GM23338 (cell line): ENCODE measurements around the gene FMC1. TPM values are rescaled to one million over a fixed set of nuclear protein-coding genes. Genes with fewer than 3 reads are reported as not detected.
A peak's percentile ranks its signal among the peaks of the same experiment; 100 is the strongest.

ENCODE experiments used
- ATAC-seq: fragments of 200-7000 bp; cut with Tn5 transposase; 3 replicates; pipeline ENCODE4 v1.9.1; 2020
- DNase-seq: peaks from one replicate; pipeline ENCODE4 v3.0.0-alpha.2; 2015; ENCODE audit warnings: low spot score
- H2AFZ ChIP-seq: fragments of 200-600 bp; sonication (generic); 2 replicates; pipeline ENCODE4 v1.8.0; 2016; ENCODE audit warnings: antibody characterized with exemption, mild to moderate bottlenecking, moderate library complexity
- H3F3A ChIP-seq: fragments of 200-600 bp; sonication (generic); replicated peaks from 2 replicates; pipeline ENCODE4 v1.8.0; 2017; ENCODE audit warnings: antibody characterized with exemption, mixed run types, low read depth
- H3K27ac ChIP-seq: fragments of 200-600 bp; sonication (generic); 2 replicates; pipeline ENCODE4 v1.6.1; 2016; ENCODE audit warnings: low read depth
- H3K27me3 ChIP-seq: fragments of 200-600 bp; sonication (generic); 2 replicates; pipeline ENCODE4 v1.8.0; 2016; ENCODE audit warnings: mild to moderate bottlenecking, mixed run types, moderate library complexity; ENCODE audit not compliant: insufficient read depth
- H3K36me3 ChIP-seq: fragments of 200-600 bp; sonication (generic); 2 replicates; pipeline ENCODE4 v1.8.0; 2016; ENCODE audit warnings: mild to moderate bottlenecking; ENCODE audit not compliant: insufficient read depth
- H3K4me1 ChIP-seq: fragments of 200-600 bp; sonication (generic); 2 replicates; pipeline ENCODE4 v1.8.0; 2016; ENCODE audit warnings: mild to moderate bottlenecking, moderate library complexity; ENCODE audit not compliant: insufficient read depth
- H3K4me2 ChIP-seq: fragments of 200-600 bp; sonication (generic); 2 replicates; pipeline ENCODE4 v1.7.1; 2017; ENCODE audit warnings: mixed run types
- H3K4me3 ChIP-seq: fragments of 200-600 bp; sonication (generic); 2 replicates; pipeline ENCODE4 v1.6.1; 2016; ENCODE audit warnings: mixed run types
- H3K79me2 ChIP-seq: fragments of 200-600 bp; sonication (generic); replicated peaks from 2 replicates; pipeline ENCODE4 v1.8.0; 2017; ENCODE audit warnings: mild to moderate bottlenecking; ENCODE audit not compliant: insufficient read depth
- H3K9me2 ChIP-seq: fragments of 200-600 bp; sonication (generic); 2 replicates; pipeline ENCODE4 v1.8.0; 2017; ENCODE audit not compliant: insufficient read depth
- H4K20me1 ChIP-seq: fragments of 200-600 bp; sonication (generic); replicated peaks from 2 replicates; pipeline ENCODE4 v1.8.0; 2017; ENCODE audit warnings: mild to moderate bottlenecking; ENCODE audit not compliant: insufficient read depth
- H3K27ac Mint-ChIP-seq: 2 replicates; pipeline ENCODE4 v1.8.0; 2020; ENCODE audit warnings: inconsistent platforms, mild to moderate bottlenecking, moderate library complexity, mixed read lengths
- H3K27me3 Mint-ChIP-seq: 3 replicates; pipeline ENCODE4 v1.8.0; 2022; ENCODE audit warnings: low read depth, mild to moderate bottlenecking, moderate library complexity, mixed read lengths, inconsistent platforms; ENCODE audit not compliant: insufficient read depth, poor library complexity
- H3K36me3 Mint-ChIP-seq: 3 replicates; pipeline ENCODE4 v1.8.0; 2021; ENCODE audit warnings: low read depth, mild to moderate bottlenecking, inconsistent platforms, moderate library complexity, mixed read lengths
- H3K4me1 Mint-ChIP-seq: 3 replicates; pipeline ENCODE4 v1.8.0; 2020; ENCODE audit warnings: mild to moderate bottlenecking, inconsistent platforms, mixed read lengths
- H3K4me3 Mint-ChIP-seq: 3 replicates; pipeline ENCODE4 v1.8.0; 2021; ENCODE audit warnings: moderate library complexity, mild to moderate bottlenecking, inconsistent platforms, mixed read lengths
- H3K9me3 Mint-ChIP-seq: 3 replicates; pipeline ENCODE4 v1.8.0; 2020; ENCODE audit warnings: moderate library complexity, mild to moderate bottlenecking, inconsistent platforms, mixed read lengths
- CREB1 ChIP-seq: fragments of 250-450 bp; sonication (Bioruptor Pico); IDR thresholded peaks from 2 replicates; pipeline ENCODE4 v1.5.0; 2020; ENCODE audit warnings: low read depth, mild to moderate bottlenecking, moderate library complexity
- EZH2 ChIP-seq: fragments of 200-600 bp; sonication (generic); IDR thresholded peaks from one replicate; pipeline ENCODE4 v1.8.0; 2017; ENCODE audit warnings: antibody characterized with exemption, mild to moderate bottlenecking, low read depth; ENCODE audit not compliant: unreplicated experiment
- EZH2phosphoT487 ChIP-seq: fragments of 200-600 bp; sonication (generic); IDR thresholded peaks from one replicate; pipeline ENCODE4 v1.8.1; 2018; ENCODE audit warnings: antibody characterized with exemption; ENCODE audit not compliant: unreplicated experiment
- JUNB ChIP-seq: IDR thresholded peaks from one replicate; pipeline ENCODE4 v1.6.1; 2016; ENCODE audit warnings: antibody characterized with exemption; ENCODE audit not compliant: unreplicated experiment
- NANOG ChIP-seq: IDR thresholded peaks from 2 replicates; pipeline ENCODE4 v1.6.1; 2016; ENCODE audit warnings: antibody characterized with exemption, borderline replicate concordance
- POLR2AphosphoS5 ChIP-seq: IDR thresholded peaks from 2 replicates; pipeline ENCODE4 v1.6.1; 2016; ENCODE audit warnings: antibody characterized with exemption, low read depth
- STAT1 ChIP-seq: IDR thresholded peaks from one replicate; pipeline ENCODE4 v1.6.1; 2016; ENCODE audit warnings: antibody characterized with exemption; ENCODE audit not compliant: unreplicated experiment
- ZNF114 ChIP-seq: fragments of 250-450 bp; sonication (Bioruptor Pico); IDR thresholded peaks from 2 replicates; pipeline ENCODE4 v1.5.0; 2020; ENCODE audit warnings: mild to moderate bottlenecking, moderate library complexity
- ZNF331 ChIP-seq: fragments of 250-450 bp; sonication (Bioruptor Pico); IDR thresholded peaks from 2 replicates; pipeline ENCODE4 v1.5.0; 2020; ENCODE audit warnings: low read depth, mild to moderate bottlenecking, moderate library complexity
- long read RNA-seq: library from polyadenylated mRNA; unstranded; transcript quantifications from one replicate; pipeline ENCODE4 v2.0.0, GENCODE V29; 2020; ENCODE audit not compliant: unreplicated experiment
- polyA plus RNA-seq: library from polyadenylated mRNA; unstranded; fragments of >200 nt; fragmentation: Nextera tagmentation; extraction: Ambion mirVana; gene quantifications from 2 replicates; pipeline ENCODE4 v1.2.1, GENCODE V29; 2016
- total RNA-seq: library from RNA; depleted of rRNA; stranded (reverse); fragments of >200 nt; shearing (Covaris generic); gene quantifications from 2 replicates; pipeline ENCODE4 v1.2.3, GENCODE V29; 2014; rRNA removed
- TF ChIP-seq, protein P1 (sequence below): IDR thresholded peaks from one replicate; pipeline ENCODE4 v1.6.1; 2018; ENCODE audit warnings: antibody characterized with exemption; ENCODE audit not compliant: unreplicated experiment
- TF ChIP-seq, protein P2 (sequence below): IDR thresholded peaks from 2 replicates; pipeline ENCODE4 v1.6.1; 2016; ENCODE audit warnings: antibody characterized with exemption
- TF ChIP-seq, protein P3 (sequence below): fragments of 250-450 bp; sonication (Bioruptor Pico); IDR thresholded peaks from 2 replicates; pipeline ENCODE4 v1.5.0; 2020; ENCODE audit warnings: mild to moderate bottlenecking, moderate library complexity
- TF ChIP-seq, protein P4 (sequence below), 2 experiments: fragments of 200-600 bp in 1 of 2; sonication (generic) in 1 of 2; conservative IDR thresholded peaks; 2 replicates each; pipeline versions ENCODE4 v1.5.1 to v1.6.1; 2016 to 2017; ENCODE audit warnings: antibody characterized with exemption in 2 of 2, low read depth in 2 of 2, mild to moderate bottlenecking in 2 of 2, moderate library complexity in 1 of 2

Gene FMC1, protein sequence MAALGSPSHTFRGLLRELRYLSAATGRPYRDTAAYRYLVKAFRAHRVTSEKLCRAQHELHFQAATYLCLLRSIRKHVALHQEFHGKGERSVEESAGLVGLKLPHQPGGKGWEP
- total RNA-seq (4.8 and 5.2 TPM in 2 replicates), polyA plus RNA-seq (70.5 and 76.8 TPM in 2 replicates)
- long read RNA-seq, partial matches to known transcripts, result 0 of 6 reads
- long read RNA-seq, other reads (novel, unspliced or antisense), result 0 of 6 reads

DNA sequence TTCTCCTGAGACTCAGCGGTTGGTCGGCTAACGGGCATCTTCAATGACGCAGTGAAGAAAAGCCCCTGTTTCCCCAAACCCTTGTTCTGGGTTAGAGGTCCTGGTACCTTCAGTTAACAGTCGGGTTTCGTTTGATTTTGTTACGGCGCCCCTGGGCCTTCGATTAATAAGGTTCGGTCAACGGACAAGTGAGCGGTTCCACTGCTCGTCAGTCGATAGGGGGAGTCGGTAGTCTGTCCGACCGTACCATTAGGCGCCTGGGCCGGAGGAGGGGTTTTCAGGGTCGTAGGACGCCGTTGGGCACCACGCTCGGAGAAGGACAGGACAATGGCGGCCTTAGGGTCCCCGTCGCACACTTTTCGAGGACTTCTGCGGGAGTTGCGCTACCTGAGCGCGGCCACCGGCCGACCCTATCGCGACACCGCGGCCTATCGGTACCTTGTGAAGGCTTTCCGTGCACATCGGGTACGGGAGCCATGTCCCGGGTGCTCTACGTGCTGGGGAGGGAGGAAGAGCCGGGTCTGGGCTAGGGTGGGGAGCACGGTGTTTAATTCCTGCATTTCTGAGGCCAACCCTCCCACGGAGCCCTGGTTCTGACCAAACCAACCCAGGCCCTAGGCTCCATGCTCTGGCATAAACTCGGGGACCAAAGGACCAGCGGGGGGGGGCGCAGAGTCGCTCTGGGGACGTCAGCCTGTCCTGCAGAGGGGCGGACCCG, at the start of gene FMC1:
FMC1 (plus strand) TSS at position 280 of the 718 bp plus-strand sequence; CDS start at position 328, 48 bp downstream.
- peak within 1 kb of the TSS; percentile 63 for H3K4me3 ChIP-seq
- no peak within 1 kb of the TSS for H2AFZ ChIP-seq
- peak within 1 kb of the TSS; percentile 100 for H3K27ac ChIP-seq
- no peaks in the 10 kb centered on the region for H3K27me3 ChIP-seq
- Mint-ChIP-seq H3K36me3 (peaks cover 26% of the 10 kb centered on the region), H3K4me1 (peaks cover 4% of the 10 kb centered on the region; the same call in 2 of the 3 replicates), H3K27me3 (peaks cover 17% of the 10 kb centered on the region), H3K4me3 (peak within 1 kb of the TSS; percentile 95), H3K9me3 (peaks cover 19% of the 10 kb centered on the region), H3K27ac (peak within 1 kb of the TSS; percentile 100)
- ATAC-seq (peak; percentile 78), DNase-seq (peak; percentile 96)
- H4K20me1 ChIP-seq, result no peaks in the 10 kb centered on the region
- peak within 1 kb of the TSS; percentile 75 for H3K4me2 ChIP-seq
- H3K4me1 ChIP-seq, result 0 out of 2 replicates have a peak, but pooled peaks cover 3% of the 10 kb centered on the region
- no peaks in the 10 kb centered on the region; the same call in 1 of the 2 replicates for H3K9me2 ChIP-seq
- TF ChIP-seq CREB1, result peak; percentile 94
- TF ChIP-seq EZH2, result no peak
- TF ChIP-seq, protein P1, sequence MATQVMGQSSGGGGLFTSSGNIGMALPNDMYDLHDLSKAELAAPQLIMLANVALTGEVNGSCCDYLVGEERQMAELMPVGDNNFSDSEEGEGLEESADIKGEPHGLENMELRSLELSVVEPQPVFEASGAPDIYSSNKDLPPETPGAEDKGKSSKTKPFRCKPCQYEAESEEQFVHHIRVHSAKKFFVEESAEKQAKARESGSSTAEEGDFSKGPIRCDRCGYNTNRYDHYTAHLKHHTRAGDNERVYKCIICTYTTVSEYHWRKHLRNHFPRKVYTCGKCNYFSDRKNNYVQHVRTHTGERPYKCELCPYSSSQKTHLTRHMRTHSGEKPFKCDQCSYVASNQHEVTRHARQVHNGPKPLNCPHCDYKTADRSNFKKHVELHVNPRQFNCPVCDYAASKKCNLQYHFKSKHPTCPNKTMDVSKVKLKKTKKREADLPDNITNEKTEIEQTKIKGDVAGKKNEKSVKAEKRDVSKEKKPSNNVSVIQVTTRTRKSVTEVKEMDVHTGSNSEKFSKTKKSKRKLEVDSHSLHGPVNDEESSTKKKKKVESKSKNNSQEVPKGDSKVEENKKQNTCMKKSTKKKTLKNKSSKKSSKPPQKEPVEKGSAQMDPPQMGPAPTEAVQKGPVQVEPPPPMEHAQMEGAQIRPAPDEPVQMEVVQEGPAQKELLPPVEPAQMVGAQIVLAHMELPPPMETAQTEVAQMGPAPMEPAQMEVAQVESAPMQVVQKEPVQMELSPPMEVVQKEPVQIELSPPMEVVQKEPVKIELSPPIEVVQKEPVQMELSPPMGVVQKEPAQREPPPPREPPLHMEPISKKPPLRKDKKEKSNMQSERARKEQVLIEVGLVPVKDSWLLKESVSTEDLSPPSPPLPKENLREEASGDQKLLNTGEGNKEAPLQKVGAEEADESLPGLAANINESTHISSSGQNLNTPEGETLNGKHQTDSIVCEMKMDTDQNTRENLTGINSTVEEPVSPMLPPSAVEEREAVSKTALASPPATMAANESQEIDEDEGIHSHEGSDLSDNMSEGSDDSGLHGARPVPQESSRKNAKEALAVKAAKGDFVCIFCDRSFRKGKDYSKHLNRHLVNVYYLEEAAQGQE, result peak; percentile 32
- TF ChIP-seq, protein P2, sequence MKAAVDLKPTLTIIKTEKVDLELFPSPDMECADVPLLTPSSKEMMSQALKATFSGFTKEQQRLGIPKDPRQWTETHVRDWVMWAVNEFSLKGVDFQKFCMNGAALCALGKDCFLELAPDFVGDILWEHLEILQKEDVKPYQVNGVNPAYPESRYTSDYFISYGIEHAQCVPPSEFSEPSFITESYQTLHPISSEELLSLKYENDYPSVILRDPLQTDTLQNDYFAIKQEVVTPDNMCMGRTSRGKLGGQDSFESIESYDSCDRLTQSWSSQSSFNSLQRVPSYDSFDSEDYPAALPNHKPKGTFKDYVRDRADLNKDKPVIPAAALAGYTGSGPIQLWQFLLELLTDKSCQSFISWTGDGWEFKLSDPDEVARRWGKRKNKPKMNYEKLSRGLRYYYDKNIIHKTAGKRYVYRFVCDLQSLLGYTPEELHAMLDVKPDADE, result peak; percentile 60
- peak; percentile 52 for TF ChIP-seq POLR2AphosphoS5
- no peak for TF ChIP-seq EZH2phosphoT487
- TF ChIP-seq STAT1, result no peak
- no peak for TF ChIP-seq ZNF331
- TF ChIP-seq, protein P3, sequence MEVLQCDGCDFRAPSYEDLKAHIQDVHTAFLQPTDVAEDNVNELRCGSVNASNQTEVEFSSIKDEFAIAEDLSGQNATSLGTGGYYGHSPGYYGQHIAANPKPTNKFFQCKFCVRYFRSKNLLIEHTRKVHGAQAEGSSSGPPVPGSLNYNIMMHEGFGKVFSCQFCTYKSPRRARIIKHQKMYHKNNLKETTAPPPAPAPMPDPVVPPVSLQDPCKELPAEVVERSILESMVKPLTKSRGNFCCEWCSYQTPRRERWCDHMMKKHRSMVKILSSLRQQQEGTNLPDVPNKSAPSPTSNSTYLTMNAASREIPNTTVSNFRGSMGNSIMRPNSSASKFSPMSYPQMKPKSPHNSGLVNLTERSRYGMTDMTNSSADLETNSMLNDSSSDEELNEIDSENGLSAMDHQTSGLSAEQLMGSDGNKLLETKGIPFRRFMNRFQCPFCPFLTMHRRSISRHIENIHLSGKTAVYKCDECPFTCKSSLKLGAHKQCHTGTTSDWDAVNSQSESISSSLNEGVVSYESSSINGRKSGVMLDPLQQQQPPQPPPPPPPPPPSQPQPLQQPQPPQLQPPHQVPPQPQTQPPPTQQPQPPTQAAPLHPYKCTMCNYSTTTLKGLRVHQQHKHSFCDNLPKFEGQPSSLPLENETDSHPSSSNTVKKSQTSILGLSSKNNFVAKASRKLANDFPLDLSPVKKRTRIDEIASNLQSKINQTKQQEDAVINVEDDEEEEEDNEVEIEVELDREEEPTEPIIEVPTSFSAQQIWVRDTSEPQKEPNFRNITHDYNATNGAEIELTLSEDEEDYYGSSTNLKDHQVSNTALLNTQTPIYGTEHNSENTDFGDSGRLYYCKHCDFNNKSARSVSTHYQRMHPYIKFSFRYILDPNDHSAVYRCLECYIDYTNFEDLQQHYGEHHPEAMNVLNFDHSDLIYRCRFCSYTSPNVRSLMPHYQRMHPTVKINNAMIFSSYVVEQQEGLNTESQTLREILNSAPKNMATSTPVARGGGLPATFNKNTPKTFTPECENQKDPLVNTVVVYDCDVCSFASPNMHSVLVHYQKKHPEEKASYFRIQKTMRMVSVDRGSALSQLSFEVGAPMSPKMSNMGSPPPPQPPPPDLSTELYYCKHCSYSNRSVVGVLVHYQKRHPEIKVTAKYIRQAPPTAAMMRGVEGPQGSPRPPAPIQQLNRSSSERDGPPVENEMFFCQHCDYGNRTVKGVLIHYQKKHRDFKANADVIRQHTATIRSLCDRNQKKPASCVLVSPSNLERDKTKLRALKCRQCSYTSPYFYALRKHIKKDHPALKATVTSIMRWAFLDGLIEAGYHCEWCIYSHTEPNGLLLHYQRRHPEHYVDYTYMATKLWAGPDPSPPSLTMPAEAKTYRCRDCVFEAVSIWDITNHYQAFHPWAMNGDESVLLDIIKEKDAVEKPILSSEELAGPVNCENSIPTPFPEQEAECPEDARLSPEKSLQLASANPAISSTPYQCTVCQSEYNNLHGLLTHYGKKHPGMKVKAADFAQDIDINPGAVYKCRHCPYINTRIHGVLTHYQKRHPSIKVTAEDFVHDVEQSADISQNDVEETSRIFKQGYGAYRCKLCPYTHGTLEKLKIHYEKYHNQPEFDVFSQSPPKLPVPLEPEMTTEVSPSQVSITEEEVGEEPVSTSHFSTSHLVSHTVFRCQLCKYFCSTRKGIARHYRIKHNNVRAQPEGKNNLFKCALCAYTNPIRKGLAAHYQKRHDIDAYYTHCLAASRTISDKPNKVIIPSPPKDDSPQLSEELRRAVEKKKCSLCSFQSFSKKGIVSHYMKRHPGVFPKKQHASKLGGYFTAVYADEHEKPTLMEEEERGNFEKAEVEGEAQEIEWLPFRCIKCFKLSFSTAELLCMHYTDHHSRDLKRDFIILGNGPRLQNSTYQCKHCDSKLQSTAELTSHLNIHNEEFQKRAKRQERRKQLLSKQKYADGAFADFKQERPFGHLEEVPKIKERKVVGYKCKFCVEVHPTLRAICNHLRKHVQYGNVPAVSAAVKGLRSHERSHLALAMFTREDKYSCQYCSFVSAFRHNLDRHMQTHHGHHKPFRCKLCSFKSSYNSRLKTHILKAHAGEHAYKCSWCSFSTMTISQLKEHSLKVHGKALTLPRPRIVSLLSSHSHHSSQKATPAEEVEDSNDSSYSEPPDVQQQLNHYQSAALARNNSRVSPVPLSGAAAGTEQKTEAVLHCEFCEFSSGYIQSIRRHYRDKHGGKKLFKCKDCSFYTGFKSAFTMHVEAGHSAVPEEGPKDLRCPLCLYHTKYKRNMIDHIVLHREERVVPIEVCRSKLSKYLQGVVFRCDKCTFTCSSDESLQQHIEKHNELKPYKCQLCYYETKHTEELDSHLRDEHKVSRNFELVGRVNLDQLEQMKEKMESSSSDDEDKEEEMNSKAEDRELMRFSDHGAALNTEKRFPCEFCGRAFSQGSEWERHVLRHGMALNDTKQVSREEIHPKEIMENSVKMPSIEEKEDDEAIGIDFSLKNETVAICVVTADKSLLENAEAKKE (CRISPR knock-in tag), result no peak
- TF ChIP-seq ZNF114 (CRISPR knock-in tag), result no peak
- TF ChIP-seq, protein P4, sequence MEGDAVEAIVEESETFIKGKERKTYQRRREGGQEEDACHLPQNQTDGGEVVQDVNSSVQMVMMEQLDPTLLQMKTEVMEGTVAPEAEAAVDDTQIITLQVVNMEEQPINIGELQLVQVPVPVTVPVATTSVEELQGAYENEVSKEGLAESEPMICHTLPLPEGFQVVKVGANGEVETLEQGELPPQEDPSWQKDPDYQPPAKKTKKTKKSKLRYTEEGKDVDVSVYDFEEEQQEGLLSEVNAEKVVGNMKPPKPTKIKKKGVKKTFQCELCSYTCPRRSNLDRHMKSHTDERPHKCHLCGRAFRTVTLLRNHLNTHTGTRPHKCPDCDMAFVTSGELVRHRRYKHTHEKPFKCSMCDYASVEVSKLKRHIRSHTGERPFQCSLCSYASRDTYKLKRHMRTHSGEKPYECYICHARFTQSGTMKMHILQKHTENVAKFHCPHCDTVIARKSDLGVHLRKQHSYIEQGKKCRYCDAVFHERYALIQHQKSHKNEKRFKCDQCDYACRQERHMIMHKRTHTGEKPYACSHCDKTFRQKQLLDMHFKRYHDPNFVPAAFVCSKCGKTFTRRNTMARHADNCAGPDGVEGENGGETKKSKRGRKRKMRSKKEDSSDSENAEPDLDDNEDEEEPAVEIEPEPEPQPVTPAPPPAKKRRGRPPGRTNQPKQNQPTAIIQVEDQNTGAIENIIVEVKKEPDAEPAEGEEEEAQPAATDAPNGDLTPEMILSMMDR (conservative IDR thresholded peaks at IDR 0.05; ENCODE audit: low read depth in 2 of 2), result peak in 1 of 2 experiments; percentile 44; a peak in 2 of 4 replicates
- no peak for TF ChIP-seq NANOG
- TF ChIP-seq JUNB, result no peak
- peaks cover 5% of the 10 kb centered on the region; the same call in 1 of the 2 replicates for H3K36me3 ChIP-seq
- H3F3A ChIP-seq, result peaks cover 17% of the 10 kb centered on the region
- H3K79me2 ChIP-seq, result peaks cover 31% of the 10 kb centered on the region
